G401 (cell line): ENCODE data around the gene HERC2. TPM values are rescaled to one million over a fixed set of nuclear protein-coding genes. Genes with fewer than 3 reads are reported as not detected.
A peak's percentile ranks its signal among the peaks of the same experiment; 100 is the strongest.
"Not testable (repeated sequence)": the region's sequence is repeated elsewhere in the genome, so short reads cannot be mapped to it uniquely, and the experiment has no call there.

ENCODE experiments used
- DNase-seq: peaks from one replicate; pipeline ENCODE4 v3.0.0-alpha.2; 2015; ENCODE audit warnings: low spot score
- in situ Hi-C: cut with HindIII; loops from 2 replicates; pipeline ENCODE4 v1.10.0; 2016; ENCODE audit warnings: low sequenced_read_pairs, mixed read lengths
- total RNA-seq: library from RNA; depleted of rRNA; stranded (reverse); fragments of >200 nt; shearing (Covaris generic); gene quantifications from 2 replicates; pipeline ENCODE4 v1.2.3, GENCODE V29; 2014

Gene HERC2
- total RNA-seq, 1 experiment from 2014 or later: 62.2 TPM

DNA sequence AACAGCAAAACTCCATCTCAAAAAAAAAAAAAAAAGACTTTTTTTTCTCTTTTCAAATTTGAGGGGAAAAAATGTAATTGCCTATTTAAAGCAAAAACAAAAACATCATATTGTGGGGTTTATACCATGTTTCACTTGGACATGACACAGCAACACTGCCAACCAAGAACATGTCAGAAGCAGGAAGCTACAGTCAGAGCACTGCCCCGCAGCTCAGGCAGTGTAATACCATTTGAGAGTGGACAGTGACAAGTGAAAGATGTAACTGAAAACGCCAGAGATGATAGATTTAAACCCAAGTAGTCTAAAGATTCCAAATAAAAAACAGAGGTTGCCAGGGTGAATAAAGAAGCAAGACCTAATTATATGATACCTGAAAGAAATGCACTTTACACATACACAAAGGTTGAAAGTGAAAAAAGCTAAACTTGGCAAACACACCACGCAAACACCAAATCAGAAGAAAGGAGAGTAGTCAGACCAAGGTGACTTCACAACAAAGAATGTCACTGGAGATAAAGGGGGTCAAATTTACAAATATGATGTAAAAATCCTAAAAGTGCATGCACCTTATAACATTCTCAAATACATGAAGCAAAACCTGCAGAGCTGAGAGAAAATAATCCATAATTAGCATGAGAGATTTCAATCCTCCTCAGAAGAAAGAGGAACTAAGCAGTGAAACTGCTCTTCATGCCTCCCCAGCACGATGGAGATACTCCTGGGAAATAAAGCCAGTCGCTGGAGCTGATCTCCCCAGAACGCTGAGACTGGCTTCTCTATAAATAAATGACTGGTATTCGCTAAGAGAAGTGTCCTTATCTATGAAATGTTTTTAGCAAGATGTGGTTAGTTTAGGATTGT lies 32.9 kb downstream of the HERC2 start:
- DNase-seq, in situ Hi-C loops: not testable (repeated sequence)

DNA sequence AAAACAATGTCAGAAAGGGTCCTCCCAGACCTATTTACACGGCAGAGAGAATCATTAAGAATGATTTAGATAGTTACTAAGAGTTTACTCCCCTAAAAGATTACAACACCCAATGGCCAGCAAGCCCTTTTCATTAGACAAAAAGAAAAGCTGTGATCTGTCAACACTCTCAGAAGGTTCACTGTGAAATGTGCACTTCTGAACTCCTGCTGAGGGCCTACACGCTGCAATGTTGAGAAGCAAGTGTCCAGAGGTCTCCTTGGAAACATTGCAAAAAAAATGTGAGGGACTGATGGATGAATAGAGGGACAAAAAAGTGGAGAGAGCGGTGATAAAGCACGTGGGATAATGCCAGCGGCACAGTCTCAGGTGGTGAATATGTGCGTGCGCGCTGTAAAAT lies 35.3 kb downstream of the HERC2 start:
- in situ Hi-C loops, DNase-seq: not testable (repeated sequence)

DNA sequence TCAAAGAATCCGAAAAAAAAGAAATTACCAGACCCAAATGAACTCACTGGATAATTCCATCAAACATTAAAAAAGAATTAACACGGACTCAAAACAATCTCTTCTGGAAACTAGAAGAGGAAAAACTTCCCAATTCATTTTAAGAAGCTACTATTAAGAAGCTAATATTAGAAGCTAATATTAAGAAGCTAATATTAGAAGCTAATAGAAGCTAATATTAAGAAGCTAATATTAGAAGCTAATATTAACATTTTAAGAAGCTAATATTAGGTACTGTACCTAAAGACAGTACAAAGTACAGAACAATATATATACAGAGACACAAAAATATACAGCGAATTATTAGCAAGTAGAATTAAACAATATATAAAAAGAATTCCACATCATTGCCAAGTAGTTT lies 35.9 kb downstream of the HERC2 start:
- in situ Hi-C loops: no loop called here
- DNase-seq: no peak

DNA sequence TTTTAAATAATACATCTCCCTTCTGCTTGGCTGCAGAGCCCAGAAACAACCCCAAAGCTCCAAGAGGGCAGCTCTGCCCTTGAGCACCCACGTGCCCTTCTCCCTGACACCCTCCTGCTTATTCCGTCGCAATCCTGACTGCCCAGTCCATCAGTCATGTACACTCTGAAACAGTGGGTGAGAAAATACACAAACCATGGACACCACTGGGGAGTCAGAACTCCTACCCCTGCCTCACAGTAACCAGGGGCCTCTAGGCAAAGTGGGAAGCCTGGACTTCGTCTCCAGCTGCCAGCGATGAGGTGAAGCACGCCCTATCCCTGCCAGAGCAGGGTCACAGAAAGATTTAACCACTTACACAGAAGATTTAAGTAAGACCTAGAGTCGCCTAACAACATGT lies 40.1 kb downstream of the HERC2 start:
- DNase-seq: no peak
- in situ Hi-C loops: no loop called here

DNA sequence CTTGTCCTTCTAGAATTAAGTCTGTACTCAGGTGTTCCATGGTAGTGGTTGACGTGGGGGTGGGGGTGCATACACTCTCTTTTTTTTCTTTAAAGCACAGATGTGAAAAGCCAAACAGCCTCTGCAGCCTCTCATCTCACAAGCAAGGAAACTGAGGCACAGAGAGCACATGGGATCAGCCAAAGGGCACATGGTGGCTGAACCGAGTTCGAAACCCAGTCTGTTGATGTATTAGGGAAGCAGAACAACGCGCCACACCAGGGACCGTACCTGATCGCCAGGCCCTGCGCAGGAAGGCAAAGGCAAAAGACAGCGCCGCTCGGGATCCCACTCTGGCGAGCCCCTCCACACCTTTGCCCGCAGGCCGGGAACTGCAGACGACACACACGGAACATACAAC lies 47.3 kb downstream of the HERC2 start:
- in situ Hi-C loops: no loop called here
- DNase-seq: no peak

DNA sequence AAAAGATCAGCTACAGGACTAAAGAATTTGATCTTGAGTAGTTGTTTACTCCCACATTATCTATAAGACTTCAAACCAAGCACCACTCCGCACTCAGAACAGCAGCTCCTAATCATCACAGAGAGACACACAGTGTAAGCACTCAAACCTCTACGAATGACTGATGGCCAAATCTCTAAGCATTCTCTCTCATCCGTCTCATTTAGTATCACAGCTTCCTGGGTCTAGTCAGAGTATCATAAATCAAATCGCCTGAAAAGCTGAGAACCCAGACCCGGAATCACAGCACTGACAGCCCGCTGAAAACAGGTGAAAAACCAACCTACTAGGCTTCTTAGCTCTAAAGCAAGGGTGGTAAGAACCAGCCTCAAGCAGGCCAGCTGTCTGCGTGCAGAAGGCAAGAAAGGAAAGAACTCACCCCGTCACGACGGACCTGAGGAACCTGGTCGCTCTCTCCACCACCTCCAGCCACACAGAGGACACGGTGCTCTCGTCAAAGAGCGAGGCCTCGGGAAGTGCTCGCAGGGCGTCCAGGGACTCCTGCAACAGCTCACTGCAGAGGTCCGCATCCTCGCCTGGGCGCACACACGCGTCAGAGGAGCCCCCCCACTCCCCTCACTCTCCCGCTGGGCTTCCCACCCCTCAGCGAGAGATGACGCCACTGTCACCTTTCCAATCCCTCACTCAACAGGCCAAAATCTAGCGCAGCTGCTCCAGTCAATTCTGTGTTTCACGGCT lies 47.9 kb downstream of the HERC2 start:
- in situ Hi-C loops: no loop called here
- DNase-seq: peak; percentile 15

DNA sequence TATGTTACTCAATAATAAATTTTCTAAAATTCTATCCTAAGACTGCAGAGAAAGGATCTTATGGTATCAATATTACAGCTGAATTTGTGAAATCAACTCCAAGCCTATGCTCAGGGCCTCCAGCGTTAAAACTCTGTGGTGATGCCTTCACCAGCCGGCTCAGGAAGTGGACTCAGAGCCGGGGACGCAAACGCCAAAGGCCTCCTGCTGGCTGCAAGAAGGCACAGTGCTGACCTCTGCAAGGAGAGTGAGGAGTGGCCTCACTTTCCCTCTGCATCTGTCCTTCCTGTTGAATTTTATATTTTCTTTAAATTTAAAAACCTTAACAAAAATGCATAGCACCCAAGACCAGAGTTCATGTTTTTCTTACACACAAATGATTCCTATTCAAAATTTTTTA lies 48.5 kb downstream of the HERC2 start:
- peak; percentile 36 for DNase-seq
- in situ Hi-C loops: no loop called here

DNA sequence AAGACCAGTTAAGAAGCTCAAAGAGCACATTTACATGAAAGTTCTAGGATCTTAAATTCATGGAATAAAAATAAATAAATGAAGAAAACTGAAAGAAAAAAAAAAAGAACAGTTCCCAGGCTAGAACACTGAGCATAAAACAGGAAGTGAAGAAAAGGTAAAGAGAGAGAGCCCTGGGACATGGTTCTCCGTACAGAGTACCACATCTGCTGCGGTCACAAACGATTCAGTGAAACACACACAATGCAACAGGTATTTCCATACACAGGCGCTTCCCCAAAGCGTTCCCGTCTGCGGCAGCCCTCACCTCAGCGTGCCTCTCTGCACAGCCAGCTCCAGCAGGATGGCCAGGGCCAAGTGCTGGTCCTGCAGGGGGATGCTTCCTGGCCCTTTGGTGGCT lies 49.4 kb downstream of the HERC2 start:
- DNase-seq: no peak
- in situ Hi-C loops: no loop called here

DNA sequence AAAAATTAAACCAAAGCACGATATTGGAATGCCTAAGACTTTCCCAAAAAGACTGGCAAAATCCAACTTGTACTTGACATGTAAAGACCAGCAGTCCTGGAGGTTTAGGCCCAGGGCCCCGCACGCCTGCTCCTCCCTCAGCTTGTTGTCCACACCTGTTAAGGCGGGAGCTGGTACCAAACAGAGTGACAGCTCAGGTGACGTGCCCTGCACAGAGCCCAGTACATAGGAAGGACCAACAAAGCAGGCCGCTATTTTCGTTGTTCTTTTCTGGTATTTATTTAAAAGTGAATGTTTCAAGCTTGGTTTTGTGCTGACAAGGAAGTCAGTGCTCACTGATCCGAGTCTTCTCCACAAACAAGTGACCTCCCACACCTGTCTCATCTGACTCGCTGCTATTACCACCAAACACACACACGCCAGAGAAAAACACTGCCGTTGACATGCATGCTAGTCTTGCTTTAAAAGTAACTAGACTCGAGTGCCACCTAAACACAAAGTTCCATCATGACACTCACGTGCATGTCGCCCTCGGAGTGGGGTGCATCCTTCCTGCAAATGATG lies 50.2 kb downstream of the HERC2 start:
- in situ Hi-C loops: no loop called here
- DNase-seq: no peak

DNA sequence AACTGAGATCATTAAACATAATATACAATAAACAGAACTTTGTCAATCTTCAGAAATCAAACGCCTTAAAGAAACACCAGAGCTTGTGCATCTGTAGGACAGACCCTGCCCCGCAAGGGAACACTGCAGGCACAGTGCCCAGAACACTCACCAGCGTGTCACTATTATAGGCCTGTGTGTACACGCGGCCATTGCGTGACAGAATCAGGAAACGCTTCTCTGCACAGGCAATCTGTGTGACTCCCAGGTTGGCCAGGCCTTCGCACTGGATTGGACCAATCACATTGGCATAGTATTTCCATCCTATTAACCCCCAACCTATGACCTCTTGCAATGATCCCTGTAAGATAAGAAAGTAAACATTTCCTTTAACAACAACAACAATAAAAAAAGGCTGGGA lies 52.9 kb downstream of the HERC2 start:
- in situ Hi-C loops: no loop called here
- no peak for DNase-seq

DNA sequence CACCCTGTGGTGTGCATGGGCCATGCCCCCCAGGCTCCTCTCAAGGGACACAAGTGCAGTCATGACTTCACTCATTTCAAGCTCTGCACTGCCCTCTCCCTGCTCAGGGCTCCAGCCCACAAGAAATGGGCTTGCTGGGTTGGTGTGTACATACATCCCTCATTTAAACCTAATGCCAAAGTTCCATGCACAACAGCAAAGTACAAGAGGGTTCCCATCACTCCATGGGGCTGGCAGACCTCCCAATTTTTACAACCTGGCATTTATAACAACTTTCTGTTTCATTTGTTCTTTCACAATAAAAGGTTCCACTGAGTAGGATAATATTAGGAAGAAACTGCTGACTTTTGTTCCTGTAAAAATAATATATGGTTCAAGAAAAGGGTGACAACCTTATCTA lies 54.3 kb downstream of the HERC2 start:
- DNase-seq: no peak
- in situ Hi-C loops: no loop called here

DNA sequence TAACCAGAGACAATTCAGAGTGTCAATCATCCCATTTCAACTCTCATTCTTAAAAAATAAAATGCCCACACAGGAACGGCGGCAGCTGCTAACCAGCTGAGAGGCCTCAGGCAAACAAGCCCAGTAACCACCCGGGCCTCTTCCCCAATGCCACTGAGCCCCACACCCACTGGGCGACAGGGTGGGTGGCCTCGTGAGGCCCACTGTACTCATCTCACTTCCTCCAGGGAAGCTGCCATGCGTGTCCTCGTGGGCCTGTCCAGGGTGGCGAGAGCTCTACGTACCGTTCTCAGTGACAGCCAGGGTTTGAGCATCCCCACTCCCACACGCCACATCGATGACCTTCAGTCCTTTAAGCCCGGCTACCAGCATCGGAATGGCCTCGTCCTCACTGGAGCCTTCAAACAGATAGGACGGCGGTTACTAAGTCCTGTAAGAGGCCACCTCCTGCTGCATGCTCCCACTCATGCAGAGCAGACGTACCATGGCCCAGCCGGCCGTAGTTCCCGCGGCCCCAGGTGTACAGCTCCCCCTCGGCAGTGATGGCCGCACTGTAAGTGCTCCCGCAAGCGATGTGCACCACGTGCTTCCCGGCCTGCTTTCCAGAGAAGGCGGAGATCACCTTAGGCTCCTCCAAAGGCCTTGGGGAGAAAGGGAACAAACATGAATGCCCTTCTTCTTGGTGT lies 56.5 kb downstream of the HERC2 start:
- in situ Hi-C loops: no loop called here
- DNase-seq: no peak

DNA sequence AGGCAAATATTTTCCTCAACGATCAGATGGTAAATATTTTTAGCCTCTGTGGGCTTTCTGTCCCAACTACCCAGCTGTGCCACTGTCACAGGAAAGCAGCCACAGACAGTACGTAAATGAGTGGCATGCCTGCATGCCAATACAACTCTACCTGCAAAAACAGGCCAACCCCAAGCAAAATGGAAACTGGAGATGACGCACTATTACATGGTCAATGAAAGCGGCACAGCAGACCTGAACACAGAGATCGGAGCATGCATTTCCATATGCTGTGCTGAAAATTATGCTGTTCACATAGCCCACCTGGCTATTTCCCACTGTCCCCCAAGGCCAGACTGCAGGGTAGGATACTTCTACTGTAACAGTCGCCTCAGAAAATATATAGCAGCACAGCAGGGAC lies 57.8 kb downstream of the HERC2 start:
- DNase-seq: no peak
- in situ Hi-C loops: no loop called here

DNA sequence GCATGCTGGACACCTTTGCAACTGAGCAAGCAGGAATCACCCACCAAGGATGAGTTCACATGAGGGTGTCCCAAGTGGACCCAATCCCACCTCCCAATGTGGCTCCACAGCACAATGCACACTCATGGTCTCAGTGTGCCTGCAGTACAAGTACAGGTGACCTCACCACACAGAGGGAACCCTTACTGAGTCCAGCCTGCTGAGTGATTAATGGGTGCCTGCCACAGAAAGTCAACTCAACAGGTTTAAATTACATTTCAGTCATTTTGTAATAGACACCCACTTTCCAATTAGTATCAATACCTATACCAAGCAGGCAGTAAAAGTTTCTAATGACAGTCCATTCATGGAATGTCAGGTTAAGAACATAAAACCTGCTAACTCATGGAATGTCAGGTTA lies 59.5 kb downstream of the HERC2 start:
- no peak for DNase-seq
- in situ Hi-C loops: no loop called here

DNA sequence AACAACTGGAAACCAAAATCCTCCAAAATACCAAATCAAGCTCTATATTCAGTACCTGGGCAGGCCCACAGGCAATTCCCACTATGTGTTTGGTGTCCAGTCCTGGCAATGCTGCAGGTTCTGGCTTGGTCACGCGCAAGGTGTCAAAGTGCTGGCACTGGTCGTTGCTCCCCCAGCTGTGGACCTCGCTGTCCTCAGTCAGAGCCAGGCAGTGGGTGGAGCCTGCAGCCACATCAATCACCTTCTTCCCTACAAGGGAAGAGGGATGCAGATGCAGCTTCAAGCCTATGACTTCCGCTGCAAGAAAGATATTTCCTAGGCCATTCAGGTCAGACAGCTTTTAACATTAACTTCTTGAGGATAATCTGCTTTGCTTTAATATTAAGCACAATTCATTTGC lies 61.3 kb downstream of the HERC2 start:
- in situ Hi-C loops: no loop called here
- DNase-seq: peak; percentile 4

DNA sequence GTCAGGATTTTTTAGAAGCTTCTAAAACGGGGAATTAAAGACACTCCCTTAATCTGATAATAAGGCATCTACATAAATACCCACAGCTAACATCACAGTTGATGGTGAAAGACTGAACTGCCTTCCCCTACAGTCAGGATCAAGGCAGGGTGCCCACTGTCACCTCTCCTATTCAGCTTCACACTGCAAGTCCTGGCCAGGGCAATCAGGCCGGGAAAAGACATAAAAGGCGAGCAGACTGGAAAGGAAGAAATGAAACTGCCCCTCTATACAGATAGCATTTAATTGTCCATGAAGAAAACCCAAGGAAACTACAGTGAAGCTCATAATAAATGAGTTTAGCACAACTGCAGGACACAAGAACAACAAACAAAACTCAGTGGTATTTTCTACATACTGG lies 61.7 kb downstream of the HERC2 start:
- DNase-seq: peak; percentile 13
- in situ Hi-C loops: no loop called here

DNA sequence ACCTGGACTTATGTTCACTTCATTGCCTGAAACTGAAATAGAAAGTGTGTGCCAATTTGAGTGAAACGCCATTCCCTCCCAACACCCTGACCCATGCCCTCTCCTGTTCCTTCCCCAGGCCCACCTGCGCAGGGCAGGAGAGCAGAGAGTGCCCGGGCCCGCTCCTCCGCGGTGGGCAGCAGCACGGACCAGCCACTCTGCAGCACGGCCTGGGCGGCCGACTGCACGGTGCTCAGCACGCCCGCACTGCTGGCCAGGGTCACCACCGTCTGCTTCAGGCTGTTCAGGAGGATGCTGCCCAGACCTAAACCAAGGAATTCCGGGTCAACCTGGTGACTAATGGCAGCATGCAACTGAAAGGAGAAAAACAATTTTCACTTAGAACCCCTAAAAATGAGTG lies 66.0 kb downstream of the HERC2 start:
- in situ Hi-C loops: no loop called here
- DNase-seq: no peak

DNA sequence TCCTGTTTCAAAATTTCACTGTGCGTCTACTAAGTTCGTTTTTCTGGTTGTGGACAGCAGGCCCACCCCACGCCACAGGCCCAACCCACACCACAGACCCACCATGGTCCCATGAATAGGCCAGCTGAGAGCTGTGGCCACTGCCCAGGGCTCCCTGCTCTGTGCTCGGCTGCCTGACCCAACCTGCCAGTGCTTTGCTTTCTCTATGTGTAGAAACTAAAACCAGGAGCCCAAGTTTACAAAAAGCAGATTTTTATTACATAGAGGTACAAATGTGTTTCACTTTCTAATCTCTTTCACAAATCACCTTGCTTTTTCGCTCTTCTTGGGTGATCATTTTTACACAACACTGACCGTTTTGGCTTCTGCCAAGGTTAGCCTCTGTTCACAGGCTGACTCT lies 69.1 kb downstream of the HERC2 start:
- in situ Hi-C loops: no loop called here
- no peak for DNase-seq

DNA sequence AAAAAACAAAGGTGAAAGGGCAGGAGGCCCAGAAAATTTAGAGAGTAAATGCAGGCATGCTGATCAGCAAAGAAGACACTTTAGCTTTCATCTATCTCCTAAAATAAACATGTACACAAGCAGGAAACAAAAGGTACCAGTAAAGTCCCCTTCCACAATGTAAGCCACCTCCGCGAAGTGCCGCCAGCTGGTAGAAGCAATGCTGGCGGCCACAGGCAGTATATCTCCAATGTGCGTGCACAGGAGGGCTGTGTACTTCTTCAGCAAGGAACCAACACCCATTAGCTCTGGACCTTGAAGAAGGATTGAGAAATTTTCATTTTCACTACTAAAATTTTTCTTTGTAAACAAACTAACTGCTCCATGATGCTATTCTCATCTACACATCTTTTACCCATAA lies 75.4 kb downstream of the HERC2 start:
- DNase-seq: no peak
- in situ Hi-C loops: no loop called here

DNA sequence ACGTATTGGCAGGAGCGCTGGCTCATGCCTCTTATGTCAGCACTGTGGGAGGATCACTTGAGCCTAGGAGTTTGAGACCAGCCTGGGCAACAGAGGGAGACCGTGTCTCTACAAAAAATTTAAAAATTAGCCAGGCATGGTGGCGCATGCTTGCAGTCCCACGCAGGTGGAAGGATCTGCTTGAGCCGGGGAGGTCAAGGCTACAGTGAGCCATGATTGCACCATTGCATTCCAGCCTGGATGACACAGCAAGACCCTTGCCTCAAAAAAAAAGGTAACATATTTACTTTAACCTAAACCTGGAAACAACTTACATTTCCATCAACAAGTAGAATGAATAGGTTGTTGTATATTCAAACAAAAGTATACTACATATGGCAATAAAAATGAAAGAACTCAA lies 78.1 kb downstream of the HERC2 start:
- in situ Hi-C loops: no loop called here
- no peak for DNase-seq
